ENCODE results near the gene PSME3IP1. TPM values are rescaled to one million over a fixed set of nuclear protein-coding genes. Genes with fewer than 3 reads are reported as not detected.
A peak's percentile ranks its signal among the peaks of the same experiment; 100 is the strongest.

The PSME3IP1 gene
- total RNA-seq, 1 experiment from 2014 or later: 103 TPM

DNA sequence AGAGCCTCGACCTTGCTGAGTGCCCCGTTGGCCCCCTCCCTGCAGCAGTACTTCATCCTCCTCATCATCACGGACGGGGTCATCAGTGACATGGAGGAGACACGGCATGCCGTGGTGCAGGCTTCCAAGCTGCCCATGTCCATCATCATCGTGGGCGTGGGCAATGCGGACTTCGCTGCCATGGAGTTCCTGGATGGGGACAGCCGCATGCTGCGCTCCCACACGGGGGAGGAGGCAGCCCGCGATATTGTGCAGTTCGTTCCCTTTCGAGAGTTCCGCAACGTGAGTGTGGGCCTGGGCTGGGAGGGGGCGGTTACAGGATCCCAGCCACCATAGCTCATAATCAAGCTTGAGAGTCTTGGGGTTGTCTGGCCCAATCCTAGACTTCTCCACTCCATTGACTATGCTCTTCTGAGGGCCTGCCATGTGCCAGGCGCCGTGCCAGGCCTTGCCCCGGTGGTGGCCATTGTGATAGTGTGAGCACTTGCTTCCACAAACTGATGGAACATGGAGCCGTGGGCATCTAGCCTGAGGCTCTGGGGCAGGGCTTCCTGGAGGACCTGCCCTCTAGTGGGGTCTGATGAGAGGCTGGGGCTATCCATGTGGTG, 39.7 kb downstream of the PSME3IP1 start:
- Histone ChIP-seq H3K9ac (ENCODE audit: extremely low read depth, insufficient read length, low read length) (no peak overlapping the region), H2BK5ac (ENCODE audit: insufficient read length, low read length) (no peak overlapping the region), H2BK12ac (ENCODE audit: insufficient read length, low read depth, low read length) (no peak overlapping the region), H3K27ac (ENCODE audit: insufficient read length, low read depth, low read length) (no peak overlapping the region), H4K20me1 (ENCODE audit: control insufficient read depth, insufficient read depth, insufficient read length) (no peaks in the 10 kb centered on the region), H3K79me2 (ENCODE audit: insufficient read depth, low read length) (no peaks in the 10 kb centered on the region), H2AK5ac (ENCODE audit: insufficient read length, low read length) (no peak overlapping the region), H3K18ac (ENCODE audit: insufficient read length, low read depth, low read length) (no peak overlapping the region), H3K27me3 (ENCODE audit: insufficient read depth, low read length) (no peaks in the 10 kb centered on the region), H3K23ac (ENCODE audit: insufficient read length, low read depth, low read length) (no peak overlapping the region), H3K79me1 (ENCODE audit: insufficient read depth, low read depth, low read length, poor library complexity, severe bottlenecking) (no peaks in the 10 kb centered on the region), H2BK20ac (ENCODE audit: low read depth, low read length, poor library complexity, severe bottlenecking) (no peak overlapping the region), H3K4ac (ENCODE audit: low read depth, low read length) (no peak overlapping the region), H3K23me2 (ENCODE audit: insufficient read length, low read depth, low read length, poor library complexity, severe bottlenecking) (no peaks in the 10 kb centered on the region), H3T11ph (ENCODE audit: low read length) (no peak overlapping the region), H4K91ac (ENCODE audit: insufficient read length, low read depth, low read length) (no peak overlapping the region), H3K4me2 (ENCODE audit: insufficient read depth, insufficient read length, low read length) (no peak overlapping the region), H4K5ac (ENCODE audit: insufficient read length, low read depth, low read length) (no peak overlapping the region), H4K8ac (replicated peaks; ENCODE audit: insufficient read length, low read depth, low read length) (no peak overlapping the region), H2AFZ (ENCODE audit: low read length) (no peak overlapping the region), H3K4me1 (ENCODE audit: insufficient read depth, low read length) (peaks cover 17% of the 10 kb centered on the region; the same call in 1 of the 2 replicates), H3K9me3 (ENCODE audit: control insufficient read depth, low read depth, low read length) (no peaks in the 10 kb centered on the region), H3K14ac (ENCODE audit: insufficient read depth, low read length) (no peak overlapping the region), H2BK120ac (ENCODE audit: low read depth, low read length, poor library complexity, severe bottlenecking) (no peak overlapping the region), H3K56ac (ENCODE audit: insufficient read length, low read depth, low read length) (no peak overlapping the region), H2BK15ac (ENCODE audit: low read depth, low read length) (no peak overlapping the region)
- H3K27me3 Mint-ChIP-seq (ENCODE audit: low read depth): no peaks in the 10 kb centered on the region; the same call in none of the 2 replicates
- H3K4me1 Mint-ChIP-seq: peaks cover 46 to 52% of the 10 kb centered on the region in 2 experiments
- TF ChIP-seq CTCF (conservative IDR thresholded peaks at IDR 0.05): no peak
- peaks cover 0 to 2% (median 0%) of the 10 kb centered on the region in 3 experiments; a peak in 3 of 7 replicates for H3K36me3 Mint-ChIP-seq (ENCODE audit: insufficient read depth in 1 of 3, low read depth in 3 of 3)
- WGBS (ENCODE audit: extremely low coverage, insufficient read length, low lambda C conversion rate): no CpG with 5 or more reads among the region's 24 CpGs
- DNase-seq: no peak
- no peak overlapping the region; a peak in 1 of 5 replicates for H3K4me3 Mint-ChIP-seq
- H3K27ac Mint-ChIP-seq: peak overlapping the region in 1 of 3 experiments; percentile 94; a peak in 2 of 7 replicates
- no peaks in the 10 kb centered on the region for H3K9me3 Mint-ChIP-seq

Data from H9 (cell line).